ENCODE data around the gene LYST. TPM values are rescaled to one million over a fixed set of nuclear protein-coding genes. Genes with fewer than 3 reads are reported as not detected.

LYST gene
- total RNA-seq, 1 donor from 2014 or later: 72.4 TPM

GRCh38 chr1:235742914-235743599 is 123.6 kb downstream of the LYST start:
- Histone ChIP-seq H3K4me1 (no peaks in the 10 kb centered on the region), H3K4me3 (no peak overlapping the region), H3K27ac (no peak overlapping the region), H3K27me3 (ENCODE audit: low read depth) (no peaks in the 10 kb centered on the region), H3K36me3 (peaks cover 87% of the 10 kb centered on the region), H3K9me3 (no peaks in the 10 kb centered on the region)
- no peak for TF ChIP-seq CTCF (IDR thresholded peaks at IDR 0.05)
- DNase-seq (no peak), ATAC-seq (no peak)
- intact Hi-C loops (cut with DNase I): no loop called here

GRCh38 chr1:235741294-235741693 is 125.4 kb downstream of the LYST start:
- Histone ChIP-seq H3K27me3 (ENCODE audit: low read depth) (no peaks in the 10 kb centered on the region), H3K36me3 (peaks cover 77% of the 10 kb centered on the region), H3K27ac (no peak overlapping the region), H3K9me3 (no peaks in the 10 kb centered on the region), H3K4me1 (no peaks in the 10 kb centered on the region), H3K4me3 (no peak overlapping the region)
- ATAC-seq (no peak), DNase-seq (no peak)
- intact Hi-C loops (cut with DNase I): no loop called here
- no peak for TF ChIP-seq CTCF (IDR thresholded peaks at IDR 0.05)

- Histone ChIP-seq H3K4me3 (no peak overlapping the region), H3K27me3 (ENCODE audit: low read depth) (no peaks in the 10 kb centered on the region), H3K4me1 (no peaks in the 10 kb centered on the region), H3K27ac (no peak overlapping the region), H3K36me3 (peaks cover 61% of the 10 kb centered on the region), H3K9me3 (no peaks in the 10 kb centered on the region)
- intact Hi-C loops (cut with DNase I): no loop called here
- ATAC-seq (no peak), DNase-seq (no peak)
- TF ChIP-seq CTCF (IDR thresholded peaks at IDR 0.05): no peak
These were observed 127.1 kb downstream of the LYST start for GRCh38 chr1:235739631-235740030.

GRCh38 chr1:235739124-235739523 is 127.6 kb downstream of the LYST start:
- no peak overlapping the region for H3K4me3 ChIP-seq
- H3K36me3 ChIP-seq: peaks cover 59% of the 10 kb centered on the region
- H3K27me3 ChIP-seq (ENCODE audit: low read depth): no peaks in the 10 kb centered on the region
- H3K4me1 ChIP-seq: no peaks in the 10 kb centered on the region
- TF ChIP-seq CTCF (IDR thresholded peaks at IDR 0.05): no peak
- H3K9me3 ChIP-seq: no peaks in the 10 kb centered on the region
- H3K27ac ChIP-seq: no peak overlapping the region
- DNase-seq: no peak
- no peak for ATAC-seq
- intact Hi-C loops (cut with DNase I): no loop called here

GRCh38 chr1:235737751-235738150 is 129.0 kb downstream of the LYST start:
- ATAC-seq (no peak), DNase-seq (no peak)
- Histone ChIP-seq H3K27me3 (ENCODE audit: low read depth) (no peaks in the 10 kb centered on the region), H3K4me1 (no peaks in the 10 kb centered on the region), H3K27ac (no peak overlapping the region), H3K36me3 (peaks cover 56% of the 10 kb centered on the region), H3K4me3 (no peak overlapping the region), H3K9me3 (no peaks in the 10 kb centered on the region)
- intact Hi-C loops (cut with DNase I): no loop called here
- no peak for TF ChIP-seq CTCF (IDR thresholded peaks at IDR 0.05)
